HS-27A (cell line): ENCODE data around the gene DNAJB6.

Source experiments
- DNase-seq: peaks from one replicate; pipeline ENCODE4 v3.0.0-alpha.2; 2012; ENCODE audit warnings: low read depth, missing footprints

DNAJB6 gene

DNA sequence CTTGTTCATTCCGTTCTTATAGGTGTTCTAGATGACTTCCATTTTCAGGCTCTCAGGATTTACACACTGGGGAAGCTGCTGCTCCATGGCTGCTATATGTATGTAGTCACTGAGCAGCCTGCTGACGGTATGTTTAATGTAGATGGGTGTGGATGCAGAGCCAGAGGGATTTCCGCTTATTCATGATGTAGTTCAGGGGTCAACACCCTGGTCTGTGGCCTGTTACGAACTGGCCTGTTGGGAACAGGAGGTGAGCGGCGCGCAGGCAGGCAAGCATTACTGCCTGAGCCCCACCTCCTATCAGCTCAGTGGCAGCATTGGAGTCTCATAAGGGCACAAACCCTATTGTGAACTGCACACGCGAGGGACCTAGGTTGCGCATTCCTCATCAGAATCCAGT lies 33.9 kb downstream of the DNAJB6 start:
- DNase-seq: no peak

DNA sequence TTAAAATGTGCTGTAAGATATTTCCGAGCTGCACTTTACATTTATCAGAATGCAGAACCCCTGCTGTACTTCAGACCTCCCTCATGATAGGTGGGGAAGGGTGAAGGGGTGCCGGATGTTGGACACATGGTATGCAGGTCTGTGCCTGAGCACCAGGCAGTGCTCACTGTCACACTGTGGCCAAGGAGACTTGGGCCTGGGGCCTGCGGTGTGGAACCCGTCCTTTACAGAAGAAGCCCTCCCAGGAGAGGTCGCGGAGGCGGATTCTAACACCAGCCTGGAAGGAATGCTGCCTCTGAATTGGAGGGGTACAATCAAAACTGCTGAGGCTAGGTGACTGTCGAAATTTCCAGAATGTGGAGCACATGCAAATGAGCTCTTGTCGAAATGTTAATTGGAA lies 34.5 kb downstream of the DNAJB6 start:
- DNase-seq: no peak

GRCh38 chr7:157372300-157373232 lies 35.8 kb downstream of the DNAJB6 start:
- DNase-seq: no peak

DNA sequence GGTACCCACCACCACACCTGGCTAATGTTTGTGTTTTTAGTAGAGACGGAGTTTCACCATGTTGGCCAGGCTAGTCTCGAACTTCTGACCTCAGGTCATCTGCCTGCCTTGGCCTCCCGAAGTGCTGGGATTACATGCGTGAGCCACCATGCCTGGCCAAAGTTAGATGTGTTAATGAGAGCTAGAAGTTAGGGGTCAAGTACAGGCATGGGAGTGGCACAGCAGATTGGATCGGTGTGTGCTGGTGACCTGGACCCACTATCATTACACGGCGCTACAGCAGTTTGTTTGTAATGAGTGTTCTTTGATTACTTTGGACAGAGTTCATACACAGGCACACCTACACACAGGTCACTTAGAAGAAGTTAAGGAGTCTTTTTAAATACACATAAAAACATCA lies 36.7 kb downstream of the DNAJB6 start:
- no peak for DNase-seq

GRCh38 chr7:157375410-157375809 lies 38.6 kb downstream of the DNAJB6 start:
- DNase-seq: no peak

DNA sequence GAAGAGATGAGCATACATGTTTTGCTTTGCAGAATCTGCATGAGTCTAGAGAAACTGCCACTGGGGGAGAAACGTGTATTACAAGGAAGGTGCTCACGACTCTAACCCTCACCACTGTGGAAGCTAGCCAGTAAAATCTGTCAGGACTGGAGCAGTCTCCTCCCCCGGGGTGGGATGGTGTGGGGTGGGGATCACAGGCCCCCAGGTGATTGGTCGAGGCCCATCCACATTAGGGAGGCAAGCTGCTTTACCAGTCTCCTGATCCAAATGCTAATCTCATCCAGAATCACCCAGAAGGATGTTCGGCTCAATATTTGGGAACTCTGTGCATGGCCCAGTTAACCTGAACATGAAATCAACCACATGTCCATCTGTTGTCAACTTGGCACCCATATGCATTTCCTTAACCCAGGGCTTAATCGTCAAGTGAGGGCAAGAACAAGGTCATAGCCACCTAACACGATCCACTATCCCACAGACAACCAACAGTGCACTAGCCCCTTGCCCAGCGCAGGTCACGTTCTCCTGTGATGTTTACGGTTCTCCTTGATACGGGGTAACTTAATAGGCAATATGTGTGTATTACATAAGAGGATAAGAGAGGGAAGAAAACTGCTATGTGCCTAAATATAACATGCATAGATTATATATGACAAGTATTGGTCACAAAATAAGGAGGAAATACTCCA lies 40.8 kb downstream of the DNAJB6 start:
- no peak for DNase-seq

GRCh38 chr7:157378390-157378789 lies 41.6 kb downstream of the DNAJB6 start:
- DNase-seq: no peak

- DNase-seq: no peak
Observed at GRCh38 chr7:157379493-157379892, 42.7 kb downstream of the DNAJB6 start.

DNA sequence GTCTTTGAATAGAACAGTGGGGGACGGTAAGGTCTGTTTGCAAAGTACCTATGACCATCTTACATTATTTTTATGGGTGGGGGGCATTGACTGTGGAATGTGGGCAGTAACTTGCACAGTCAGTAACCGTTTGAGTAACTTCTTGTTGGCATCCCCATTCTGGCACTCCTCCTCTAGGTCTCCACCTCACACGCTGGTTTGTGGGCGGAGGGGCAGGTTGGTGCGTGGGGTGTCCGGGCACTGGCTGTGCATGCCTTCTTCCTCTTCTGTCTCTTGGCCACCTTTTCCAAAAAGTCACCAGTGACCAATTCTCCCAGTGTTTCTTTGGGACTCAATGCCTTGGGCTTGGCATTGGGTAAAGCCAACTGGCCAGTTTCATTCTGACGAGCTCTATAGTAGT lies 43.6 kb downstream of the DNAJB6 start:
- DNase-seq: no peak

GRCh38 chr7:157383868-157384267 lies 47.1 kb downstream of the DNAJB6 start:
- DNase-seq: no peak

- DNase-seq: no peak
Observed at GRCh38 chr7:157384301-157384700, 47.5 kb downstream of the DNAJB6 start.

DNA sequence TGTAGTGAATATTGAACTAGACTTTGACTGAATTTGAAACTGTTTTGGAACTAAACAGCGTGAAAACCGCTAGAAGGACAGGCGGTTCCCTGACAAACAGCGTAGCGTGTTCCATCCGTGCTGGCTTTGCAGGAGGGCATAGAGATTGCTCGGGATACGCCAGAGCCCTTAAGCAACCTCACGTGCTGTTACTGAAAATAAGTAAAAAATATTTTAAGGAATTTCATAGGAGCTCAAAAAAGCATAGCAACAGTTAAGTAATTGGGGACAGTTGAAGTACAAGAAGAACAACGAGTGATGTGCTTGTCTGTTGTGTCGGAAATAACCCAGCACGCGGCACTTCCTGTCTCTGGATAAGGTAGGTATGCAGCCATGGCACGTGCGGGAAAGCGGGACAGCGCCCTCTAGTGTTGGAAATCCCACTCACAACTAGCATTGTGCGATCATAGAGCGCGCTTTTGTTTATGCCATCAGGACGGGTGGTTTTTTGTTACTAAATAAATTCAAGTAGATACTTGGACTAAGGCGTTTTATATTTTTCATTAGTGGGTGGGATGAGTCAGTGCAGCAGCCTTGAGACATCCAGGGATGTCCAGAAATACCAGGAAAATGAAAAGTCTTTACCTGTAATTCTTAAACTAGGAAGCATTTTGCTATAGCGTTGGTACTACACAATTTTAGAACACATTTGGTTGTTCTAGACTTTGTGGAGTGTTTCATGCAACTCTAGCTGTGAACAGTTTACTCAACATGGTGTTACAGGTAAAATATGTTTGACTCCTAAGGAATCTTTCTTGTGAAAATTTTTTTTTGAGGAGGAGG lies 50.4 kb downstream of the DNAJB6 start:
- peak; percentile 3 for DNase-seq

DNA sequence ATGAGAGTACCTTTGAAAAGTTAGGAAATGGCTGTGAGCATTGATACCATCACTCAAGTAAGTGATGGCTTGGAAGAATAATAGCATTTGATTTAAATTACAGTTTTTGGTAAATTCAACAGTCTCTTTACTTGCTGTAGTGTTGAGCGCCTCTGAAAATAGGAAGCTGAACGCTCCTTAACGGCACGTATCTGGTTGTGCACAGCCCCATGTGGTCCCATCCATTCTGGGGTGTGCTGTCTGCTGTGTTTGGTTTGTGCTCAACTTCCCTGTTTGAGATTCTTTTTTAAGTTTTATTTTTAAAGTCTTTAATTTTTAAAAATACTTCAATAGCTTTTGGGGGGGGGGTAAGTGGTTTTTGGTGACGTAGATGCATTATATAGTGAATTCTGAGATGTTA lies 51.5 kb downstream of the DNAJB6 start:
- DNase-seq: no peak

- no peak for DNase-seq
Observed at GRCh38 chr7:157389951-157390730, 53.3 kb downstream of the DNAJB6 start.

- DNase-seq: no peak
Observed at GRCh38 chr7:157391036-157391710, 54.4 kb downstream of the DNAJB6 start.

DNA sequence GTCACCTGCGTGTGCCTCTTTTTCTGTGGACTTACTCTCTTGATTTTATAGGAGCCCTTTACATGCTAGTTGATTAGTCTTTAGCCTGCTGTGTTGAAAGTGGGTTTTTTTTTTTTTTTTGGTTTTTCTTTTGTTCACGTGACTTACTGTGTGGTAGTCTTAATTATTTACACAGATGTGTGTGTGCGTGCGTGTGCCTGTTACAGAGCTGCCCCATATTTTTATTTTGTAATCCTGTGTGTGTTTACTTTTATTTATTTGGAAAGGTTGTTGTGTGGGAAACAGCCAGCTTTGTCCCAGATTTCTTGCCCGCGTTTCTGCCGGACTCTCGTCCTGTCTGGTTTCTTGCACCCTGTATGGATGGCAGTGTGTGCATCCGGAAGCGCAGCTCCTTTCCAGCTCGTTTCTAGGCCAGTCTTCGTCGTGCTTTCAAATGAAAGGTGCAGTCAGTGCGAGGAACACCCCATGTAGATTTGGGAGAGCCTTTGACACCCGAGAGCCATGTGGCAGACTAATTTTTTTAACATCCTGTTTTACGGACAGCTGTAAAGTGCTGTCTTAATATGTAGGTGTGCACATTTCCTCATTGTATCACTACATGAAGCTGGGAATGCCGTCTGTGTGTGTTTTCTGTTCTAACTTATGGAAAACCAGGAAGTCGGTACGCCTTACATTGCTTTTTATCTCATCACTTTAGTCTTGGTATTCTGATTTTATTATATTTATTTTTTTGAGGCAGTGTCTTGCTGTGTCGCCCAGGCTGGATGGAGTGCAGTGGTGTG lies 55.6 kb downstream of the DNAJB6 start:
- no peak for DNase-seq

DNA sequence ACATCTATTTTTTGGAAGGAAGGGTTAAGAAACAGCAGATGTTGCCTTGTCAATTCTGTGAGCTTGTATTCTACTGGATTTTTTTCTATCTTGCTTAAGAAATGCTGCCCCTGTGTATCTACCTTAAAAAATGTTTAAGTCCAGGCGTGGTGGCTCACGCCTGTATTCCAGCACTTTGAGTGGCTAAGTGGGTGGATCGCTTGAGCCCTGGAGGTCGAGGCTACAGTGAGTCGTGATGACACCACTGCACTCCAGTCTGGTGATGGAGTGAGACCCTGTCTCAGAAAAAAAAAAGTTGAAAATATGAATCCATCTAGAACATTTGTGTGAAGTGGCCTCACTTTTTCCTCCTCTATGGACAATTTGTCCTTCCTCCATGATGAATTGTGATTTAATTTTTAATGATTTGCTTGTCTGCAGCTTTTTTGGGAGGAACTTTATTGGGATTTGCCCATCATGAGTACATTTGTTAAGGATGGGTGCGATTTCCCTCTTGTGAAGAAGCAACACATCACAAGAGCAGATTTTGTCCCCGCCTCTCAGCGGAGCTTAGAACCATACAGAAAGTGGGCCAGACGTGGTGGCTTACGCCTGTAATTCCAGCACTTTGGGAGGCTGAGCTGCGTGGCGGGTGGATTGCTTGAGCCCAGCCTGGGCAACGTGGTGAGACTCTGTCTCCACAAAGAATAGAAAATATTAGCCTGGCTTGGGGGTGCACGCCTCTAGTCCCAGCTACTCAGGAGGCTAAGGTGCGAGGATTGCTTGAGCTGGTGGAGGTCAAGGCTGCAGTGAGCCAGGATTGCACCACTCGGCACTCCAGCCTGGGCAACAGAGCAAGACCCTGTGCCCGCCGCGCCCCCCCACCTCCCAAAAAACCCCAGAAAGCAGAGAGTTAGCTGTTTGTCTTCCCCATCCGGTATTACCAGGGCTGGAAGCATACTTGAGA lies 57.7 kb downstream of the DNAJB6 start:
- no peak for DNase-seq

GRCh38 chr7:157395206-157395605 lies 58.4 kb downstream of the DNAJB6 start:
- no peak for DNase-seq
